H1 (cell line): ENCODE data around the gene TEX264. TPM values are rescaled to one million over a fixed set of nuclear protein-coding genes. Genes with fewer than 3 reads are reported as not detected.

Source experiments
- CTCF ChIA-PET: fragments of 300-600 bp; sonication (Branson Sonifier 250); formaldehyde crosslinking; loops from one replicate; lab custom pipeline; 2021; ENCODE audit not compliant: partially characterized antibody; lab: Charles Lee
- POLR2A ChIA-PET: fragments of 300-600 bp; sonication (Branson Sonifier 250); formaldehyde crosslinking; loops from one replicate; lab custom pipeline; 2021; ENCODE audit warnings: inconsistent platforms; ENCODE audit not compliant: partially characterized antibody; lab: Charles Lee
- DNase-seq, 2 experiments: peaks; one replicate each; pipeline versions ENCODE4 v3.0.0 to v3.0.0-alpha.2; 2010 to 2022; ENCODE audit warnings: low spot score in 2 of 2, low read depth in 1 of 2, mixed read lengths in 1 of 2
- FAIRE-seq: peaks from 2 replicates; lab custom pipeline; 2011; peaks lifted over from hg19 to GRCh38; lab: Jason Lieb, UNC
- H2AFZ ChIP-seq: 2 replicates; pipeline ENCODE4 v1.8.1; 2012; ENCODE audit warnings: low read length, inconsistent platforms
- H2AK5ac ChIP-seq: 2 replicates; pipeline ENCODE4 v1.6.1; 2013; ENCODE audit warnings: low read depth, low read length
- H2BK120ac ChIP-seq: replicated peaks from 2 replicates; pipeline ENCODE3; 2013; ENCODE audit warnings: low read depth, low read length, inconsistent platforms
- H2BK12ac ChIP-seq: 2 replicates; pipeline ENCODE4 v1.6.1; 2013; ENCODE audit warnings: low read depth, low read length
- H2BK15ac ChIP-seq: 2 replicates; pipeline ENCODE4 v1.6.1; 2013; ENCODE audit warnings: low read length
- H2BK20ac ChIP-seq: 2 replicates; pipeline ENCODE4 v1.6.1; 2013; ENCODE audit warnings: low read length
- H2BK5ac ChIP-seq: 2 replicates; pipeline ENCODE4 v1.6.1; 2013; ENCODE audit warnings: low read depth, low read length
- H3K14ac ChIP-seq: 2 replicates; pipeline ENCODE4 v1.6.1; 2013; ENCODE audit warnings: inconsistent platforms; ENCODE audit not compliant: insufficient read length
- H3K18ac ChIP-seq: 2 replicates; pipeline ENCODE4 v1.6.1; 2013; ENCODE audit warnings: low read length; ENCODE audit errors: extremely low read depth
- H3K23ac ChIP-seq: 2 replicates; pipeline ENCODE4 v1.6.1; 2013; ENCODE audit warnings: inconsistent platforms; ENCODE audit not compliant: insufficient read length
- H3K23me2 ChIP-seq: 2 replicates; pipeline ENCODE4 v1.6.1; 2013; ENCODE audit warnings: low read depth, low read length
- H3K27ac ChIP-seq: 2 replicates; pipeline ENCODE4 v1.6.1; 2011; ENCODE audit warnings: low read depth, low read length, inconsistent platforms
- H3K27me3 ChIP-seq, 4 experiments: replicated peaks in 1 of 4; 1 replicate in 1 of 4; 2 replicates in 3 of 4; pipeline versions ENCODE4 v1.6.1 to v1.8.1; 2011 to 2013; ENCODE audit warnings: low read length in 3 of 4, mild to moderate bottlenecking in 3 of 4, inconsistent platforms in 2 of 4, mixed read lengths in 2 of 4, moderate library complexity in 1 of 4; ENCODE audit not compliant: control insufficient read depth in 3 of 4, insufficient read depth in 3 of 4; ENCODE audit errors: extremely low read depth in 1 of 4
- H3K36me3 ChIP-seq, 4 experiments: 2 replicates each; pipeline versions ENCODE4 v1.6.1 to v1.8.1; 2011 to 2013; ENCODE audit warnings: mild to moderate bottlenecking in 4 of 4, low read length in 3 of 4, moderate library complexity in 2 of 4, control low read depth in 1 of 4, inconsistent platforms in 1 of 4; ENCODE audit not compliant: insufficient read depth in 4 of 4, control insufficient read depth in 2 of 4
- H3K4ac ChIP-seq: replicated peaks from 2 replicates; pipeline ENCODE3; 2013; ENCODE audit warnings: low read length, low read depth, mixed read lengths, inconsistent platforms; ENCODE audit not compliant: insufficient read length
- H3K4me1 ChIP-seq, 4 experiments: replicated peaks in 1 of 4; 1 replicate in 1 of 4; 2 replicates in 3 of 4; pipeline versions ENCODE4 v1.6.1 to v1.8.1; 2011 to 2013; ENCODE audit warnings: low read length in 3 of 4, inconsistent platforms in 2 of 4, mixed read lengths in 1 of 4; ENCODE audit not compliant: insufficient read depth in 4 of 4, control insufficient read depth in 3 of 4
- H3K4me2 ChIP-seq, 2 experiments: 2 replicates each; pipeline versions ENCODE4 v1.6.1 to v1.8.1; 2011 to 2013; ENCODE audit warnings: low read depth in 2 of 2, low read length in 2 of 2, control low read depth in 1 of 2, inconsistent platforms in 1 of 2, mild to moderate bottlenecking in 1 of 2; ENCODE audit not compliant: insufficient read depth in 1 of 2
- H3K4me3 ChIP-seq, 4 experiments: fragments of 200-600, 300-600 bp in 1 of 4; sonication (generic), shearing (Covaris generic), sonication (Bioruptor Twin) in 1 of 4; 2 replicates each; pipeline versions ENCODE4 v1.5.1 to v1.8.1; 2011 to 2016; ENCODE audit warnings: low read length in 4 of 4, low read depth in 3 of 4, control low read depth in 2 of 4, inconsistent platforms in 2 of 4, mild to moderate bottlenecking in 2 of 4, mixed read lengths in 1 of 4, moderate library complexity in 1 of 4; ENCODE audit not compliant: insufficient read depth in 2 of 4; ENCODE audit errors: extremely low read depth in 1 of 4
- H3K56ac ChIP-seq: replicated peaks from 2 replicates; pipeline ENCODE3; 2013; ENCODE audit warnings: low read depth, mild to moderate bottlenecking, mixed read lengths, low read length, inconsistent platforms; ENCODE audit not compliant: insufficient read length
- H3K79me1 ChIP-seq: 2 replicates; pipeline ENCODE4 v1.6.1; 2013; ENCODE audit warnings: low read depth, low read length, control low read depth
- H3K79me2 ChIP-seq, 2 experiments: 2 replicates each; pipeline versions ENCODE4 v1.6.1 to v1.8.1; 2012 to 2013; ENCODE audit warnings: low read length in 2 of 2, mild to moderate bottlenecking in 2 of 2, inconsistent platforms in 1 of 2; ENCODE audit not compliant: insufficient read depth in 2 of 2, control insufficient read depth in 1 of 2
- H3K9ac ChIP-seq, 4 experiments: replicated peaks in 1 of 4; 1 replicate in 1 of 4; 2 replicates in 3 of 4; pipeline versions ENCODE4 v1.6.1 to v1.8.1; 2011 to 2013; ENCODE audit warnings: low read depth in 3 of 4, low read length in 3 of 4, control low read depth in 2 of 4, mild to moderate bottlenecking in 2 of 4, moderate library complexity in 2 of 4, inconsistent platforms in 1 of 4; ENCODE audit errors: extremely low read depth in 1 of 4
- H3K9me3 ChIP-seq, 2 experiments: 2 replicates each; pipeline versions ENCODE4 v1.6.1 to v1.8.1; 2012 to 2013; ENCODE audit warnings: mild to moderate bottlenecking in 2 of 2, moderate library complexity in 2 of 2, control low read depth in 1 of 2, inconsistent platforms in 1 of 2, low read depth in 1 of 2, low read length in 1 of 2, mixed read lengths in 1 of 2; ENCODE audit not compliant: insufficient read depth in 2 of 2
- H4K20me1 ChIP-seq, 2 experiments: replicated peaks in 1 of 2; 2 replicates each; pipeline versions ENCODE3 to v1.8.1; 2011 to 2013; ENCODE audit warnings: inconsistent platforms in 2 of 2, low read length in 2 of 2, mild to moderate bottlenecking in 1 of 2; ENCODE audit not compliant: insufficient read depth in 2 of 2, control insufficient read depth in 1 of 2
- H4K5ac ChIP-seq: 2 replicates; pipeline ENCODE4 v1.6.1; 2013; ENCODE audit warnings: low read length, low read depth, mixed read lengths, inconsistent platforms; ENCODE audit not compliant: insufficient read length
- H4K8ac ChIP-seq: 2 replicates; pipeline ENCODE4 v1.8.0; 2013; ENCODE audit warnings: mild to moderate bottlenecking, moderate library complexity, low read length, inconsistent platforms; ENCODE audit not compliant: insufficient read depth; ENCODE audit errors: extremely low read depth
- H4K91ac ChIP-seq: replicated peaks from 2 replicates; pipeline ENCODE3; 2013; ENCODE audit warnings: low read length, mixed read lengths, inconsistent platforms; ENCODE audit not compliant: insufficient read length
- RXRA ChIP-seq: IDR thresholded peaks from 2 replicates; pipeline ENCODE4 v1.6.1; 2011; ENCODE audit warnings: low read depth, mild to moderate bottlenecking, low read length, moderate library complexity; ENCODE audit not compliant: insufficient read depth
- WGBS, 2 experiments: shearing (Covaris generic) in 1 of 2; methylation state at CpG; one replicate each; pipeline versions ENCODE4 v1.1.6 to v1.1.7; 2013 to 2015; ENCODE audit warnings: low lambda C conversion rate in 2 of 2, mixed read lengths in 2 of 2, inconsistent platforms in 1 of 2, low coverage in 1 of 2, missing lambda C conversion rate in 1 of 2; ENCODE audit not compliant: insufficient replicate concordance in 2 of 2, insufficient coverage in 1 of 2, insufficient read length in 1 of 2; ENCODE audit errors: extremely low coverage in 1 of 2, missing lambda C conversion rate in 1 of 2; 5-methylcytosine and 5-hydroxymethylcytosine counted together
- polyA plus RNA-seq, 7 experiments: library from polyadenylated mRNA; depleted of rRNA in 3 of 7; stranded (reverse) in 5 of 7; unstranded in 2 of 7; fragments of >200 nt in 5 of 7; fragments of 200-250 nt in 2 of 7; gene quantifications; 1 replicate in 5 of 7; 2 replicates in 1 of 7; 4 replicates in 1 of 7; pipeline versions ENCODE4 v1.2.1 to v1.2.3, GENCODE V29; 2011 to 2013; ENCODE audit warnings: missing spikeins in 2 of 7, mixed read lengths in 2 of 7
- total RNA-seq: library from RNA; stranded (reverse); fragmentation: NEBNext Ultra II Directional; extraction: Animal tissue kit (Norgen Biotek cat#: 25700); gene quantifications from 2 replicates; pipeline ENCODE4 v1.2.1, GENCODE V29; 2021

Gene TEX264
- total and polyA plus RNA-seq, 2 of the 8 experiments (the other 6 are each of a cell fraction or from before 2014, with no cell fraction given): 11.2 to 35.6 TPM

- H4K5ac ChIP-seq: no peak overlapping the region
- H3K4me2 ChIP-seq: no peak overlapping the region
- no peaks in the 10 kb centered on the region for H3K79me2 ChIP-seq
- H3K9me3 ChIP-seq: no peaks in the 10 kb centered on the region
- no peak overlapping the region for H2BK12ac ChIP-seq
- H4K20me1 ChIP-seq: no peaks in the 10 kb centered on the region
- no peak overlapping the region for H4K91ac ChIP-seq
- DNase-seq: no peak
- H3K36me3 ChIP-seq: no peaks in the 10 kb centered on the region
- 89% methylated on average over 3 of the region's 3 CpGs; no CpG with 5 or more reads in 1 of the 2 experiments for WGBS, 2 experiments
- H3K27me3 ChIP-seq: no peaks in the 10 kb centered on the region
- H3K4me3 ChIP-seq: no peak overlapping the region
- no peak overlapping the region for H2AK5ac ChIP-seq
- H3K18ac ChIP-seq: no peak overlapping the region
- H3K23me2 ChIP-seq: peaks cover 4% of the 10 kb centered on the region; the same call in 1 of the 2 replicates
- no peak overlapping the region for H3K4ac ChIP-seq
- no peak overlapping the region for H3K56ac ChIP-seq
- no peak overlapping the region for H3K9ac ChIP-seq
- CTCF ChIA-PET: interaction anchor here (0.9 to 10.9 kb wide), 7 partner anchors 12 to 329 kb away, joined by 3 to 137 read pairs (median 3); partner anchors contain the start of gene DCAF1
- H3K23ac ChIP-seq: no peak overlapping the region
- no peak overlapping the region for H4K8ac ChIP-seq
- H3K27ac ChIP-seq: no peak overlapping the region
- H3K79me1 ChIP-seq: peaks cover 3% of the 10 kb centered on the region; the same call in 1 of the 2 replicates
- H2BK5ac ChIP-seq: no peak overlapping the region
- H2BK20ac ChIP-seq: no peak overlapping the region
- TF ChIP-seq RXRA: no peak
- TF ChIP-seq, all 59 proteins: peak for 0
- H2BK15ac ChIP-seq: no peak overlapping the region
- peaks cover 0 to 7% (median 4%) of the 10 kb centered on the region in 4 experiments; a peak in 4 of 7 replicates for H3K4me1 ChIP-seq
- FAIRE-seq: no peak
- H2BK120ac ChIP-seq: no peak overlapping the region
- no peak overlapping the region for H2AFZ ChIP-seq
- POLR2A ChIA-PET: no interaction called here
- H3K14ac ChIP-seq: no peak overlapping the region
These were observed 5.1 kb downstream of the TEX264 start for GRCh38 chr3:51676102-51676640.
